KBM-7 (cell line): Measurements from ENCODE around the gene COL17A1.
A peak's percentile ranks its signal among the peaks of the same experiment; 100 is the strongest.

Experiments used
- DNase-seq: peaks from one replicate; pipeline ENCODE4 v3.0.0-alpha.2; 2015
- in situ Hi-C: fragments of 300-500 bp; cut with MboI; formaldehyde crosslinking; loops from 2 replicates; pipeline ENCODE4 v1.14.3; 2020; ENCODE audit warnings: low sequenced_read_pairs, low pct_unique_long_range_greater_than_20kb, mixed read lengths

The COL17A1 gene

DNA sequence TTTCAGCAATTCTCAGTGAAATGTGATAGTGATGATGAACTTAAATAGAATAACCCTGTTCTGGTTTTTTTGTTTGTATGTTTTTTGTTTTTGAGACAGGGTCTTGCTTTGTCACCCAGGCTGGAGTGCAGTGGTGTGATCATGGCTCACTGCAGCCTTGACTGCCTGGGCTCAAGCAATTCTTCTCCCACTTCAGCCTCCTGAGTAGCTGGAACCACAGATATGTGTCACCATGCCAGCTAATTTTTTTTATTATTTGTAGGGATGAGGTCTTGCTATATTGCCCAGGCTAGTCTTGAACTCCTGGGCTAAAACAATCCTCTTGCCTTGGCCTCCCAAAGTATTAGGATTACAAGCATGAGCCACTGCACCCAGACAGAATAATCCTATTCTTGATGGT lies 14.3 kb upstream of the COL17A1 start:
- DNase-seq = no peak
- in situ Hi-C loops = no loop called here

DNA sequence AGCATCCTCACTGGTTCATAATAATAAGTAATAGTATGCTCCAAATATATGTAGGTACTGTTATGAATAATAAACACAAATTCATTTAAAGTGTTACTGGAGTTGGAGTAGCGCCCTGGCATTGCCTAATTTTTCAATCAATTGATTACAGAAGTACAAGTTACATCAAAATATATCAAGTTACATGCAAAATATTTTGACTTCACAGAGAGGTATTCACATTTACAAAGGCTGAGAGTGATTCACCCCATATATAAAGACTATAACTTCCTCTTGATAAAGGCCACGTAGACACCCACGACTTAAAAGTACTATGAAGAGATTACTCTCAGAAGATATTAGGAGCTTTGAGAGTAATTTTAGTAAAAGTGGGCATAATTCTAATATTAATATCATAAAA lies 13.6 kb upstream of the COL17A1 start:
- in situ Hi-C loops = no loop called here
- no peak for DNase-seq

DNA sequence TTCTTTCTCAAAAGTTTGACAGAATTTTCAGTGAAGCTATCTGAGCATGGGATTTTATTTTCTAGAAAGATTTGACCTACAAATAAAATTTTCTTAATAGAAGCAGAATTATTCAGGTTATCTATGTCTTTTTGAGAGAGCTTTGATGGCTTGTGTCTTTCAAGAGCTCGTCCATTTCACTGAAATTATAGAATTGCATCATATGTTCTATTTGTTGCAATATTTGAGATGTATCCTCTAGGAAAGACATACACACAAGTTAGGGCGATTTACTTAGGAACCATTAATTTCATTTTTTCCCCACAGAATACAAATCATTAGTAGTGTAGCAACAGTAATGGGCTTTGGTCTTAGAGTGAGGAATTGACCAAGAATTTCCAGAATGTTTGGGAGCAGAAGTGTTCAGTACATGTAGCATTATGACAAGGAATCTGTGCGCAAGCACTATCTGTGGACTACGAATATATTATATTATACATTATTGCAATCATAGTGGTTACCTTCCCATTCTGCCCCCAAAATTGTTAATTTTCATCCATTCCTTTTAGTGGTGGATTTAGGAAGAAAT lies 12.8 kb upstream of the COL17A1 start:
- no peak for DNase-seq
- in situ Hi-C loops = no loop called here

DNA sequence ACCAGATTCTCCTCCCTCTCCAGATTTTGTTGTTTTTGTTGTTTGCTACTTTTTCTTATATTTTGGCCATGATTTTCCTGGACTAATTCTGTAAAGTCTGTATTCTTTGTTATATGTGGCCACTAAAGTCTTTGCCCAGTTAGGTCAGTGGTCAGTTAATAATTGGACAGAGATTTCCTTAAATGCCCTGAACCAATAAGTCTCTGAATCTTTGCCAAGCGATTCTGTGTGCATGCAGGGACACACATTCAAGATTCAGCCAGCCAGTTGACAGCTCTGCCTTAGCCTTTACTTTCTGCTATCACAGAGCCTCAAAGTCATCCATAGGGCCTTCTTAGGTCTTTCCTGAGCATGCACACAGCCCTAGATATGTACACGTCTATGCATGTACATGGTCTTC lies 11.0 kb upstream of the COL17A1 start:
- DNase-seq = no peak
- in situ Hi-C loops = no loop called here

DNA sequence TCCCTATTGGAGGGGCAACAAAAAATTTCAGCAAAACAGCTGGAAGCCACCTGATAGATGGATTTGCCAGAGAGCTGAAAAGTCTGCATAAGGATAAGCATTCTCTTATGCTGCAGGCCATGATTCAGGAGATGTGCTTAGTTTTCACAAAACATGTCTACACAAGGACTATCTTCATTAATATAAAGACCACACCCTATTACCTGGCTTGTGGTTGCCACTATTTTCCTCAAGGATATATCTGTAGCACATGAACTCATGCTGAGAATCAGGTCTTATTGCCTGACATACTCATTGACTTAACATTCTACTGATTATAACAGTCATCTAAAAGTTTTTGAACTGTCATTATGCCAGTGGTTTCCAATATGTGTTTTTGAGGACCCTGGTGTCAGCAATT lies 7.1 kb upstream of the COL17A1 start:
- in situ Hi-C loops = no loop called here
- no peak for DNase-seq

DNA sequence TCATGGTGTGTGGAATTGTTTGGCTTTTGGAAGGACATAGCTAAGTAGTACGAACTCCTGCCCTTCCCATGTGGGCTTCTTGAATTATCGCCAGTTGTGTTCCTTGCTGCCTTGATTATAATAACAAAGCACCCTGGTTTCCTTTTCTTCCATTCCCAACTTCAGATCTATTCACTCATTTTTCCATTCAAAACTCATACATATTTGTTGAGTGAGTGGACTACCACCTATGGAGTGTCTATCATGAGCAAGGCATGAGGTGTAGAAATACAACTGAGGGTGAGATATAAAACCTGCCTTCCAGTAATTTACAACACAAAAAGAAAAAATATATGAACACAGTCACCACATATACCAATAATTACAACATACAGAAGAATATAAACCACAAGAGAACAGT lies 4.9 kb upstream of the COL17A1 start:
- DNase-seq = no peak
- in situ Hi-C loops = no loop called here

DNA sequence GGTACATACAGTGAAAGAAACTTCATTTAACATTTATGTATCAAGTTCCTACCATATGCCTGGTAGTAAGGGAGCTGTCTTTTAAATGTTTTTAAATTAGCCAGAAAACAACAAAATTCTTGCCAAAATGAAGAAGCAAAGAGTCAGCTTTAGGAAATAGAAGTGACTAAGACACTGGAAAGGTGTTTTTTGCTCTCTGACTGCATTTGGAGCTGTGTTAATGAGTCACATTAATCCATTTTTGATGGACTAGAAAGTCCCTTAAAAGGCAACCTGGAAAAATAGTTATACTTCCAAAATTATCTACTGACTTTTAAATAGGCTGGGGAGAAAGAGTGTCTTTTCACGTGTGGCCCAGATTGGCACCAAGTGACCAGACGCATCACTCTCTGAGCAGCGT lies 3.9 kb upstream of the COL17A1 start:
- no peak for DNase-seq
- in situ Hi-C loops = no loop called here

DNA sequence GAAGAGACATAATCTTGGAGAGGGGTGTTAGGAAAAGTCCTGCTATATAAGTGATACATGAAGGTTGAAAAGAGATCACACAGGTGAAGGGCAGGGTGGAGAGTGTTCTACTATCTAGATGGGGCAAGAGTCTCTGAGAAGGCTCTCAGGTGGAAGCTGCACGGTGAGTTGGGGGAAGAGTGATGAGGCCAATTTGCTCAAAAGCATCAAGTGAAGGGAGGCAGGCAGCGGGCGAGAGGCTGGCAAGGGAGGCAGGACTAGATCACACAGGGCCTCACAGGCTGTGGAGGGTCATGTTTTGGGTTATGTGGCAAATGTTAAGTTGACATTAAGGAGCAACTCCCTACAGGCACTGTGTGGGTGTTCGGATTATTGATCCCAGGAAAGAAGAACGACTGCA lies 2.6 kb upstream of the COL17A1 start:
- in situ Hi-C loops = no loop called here

DNA sequence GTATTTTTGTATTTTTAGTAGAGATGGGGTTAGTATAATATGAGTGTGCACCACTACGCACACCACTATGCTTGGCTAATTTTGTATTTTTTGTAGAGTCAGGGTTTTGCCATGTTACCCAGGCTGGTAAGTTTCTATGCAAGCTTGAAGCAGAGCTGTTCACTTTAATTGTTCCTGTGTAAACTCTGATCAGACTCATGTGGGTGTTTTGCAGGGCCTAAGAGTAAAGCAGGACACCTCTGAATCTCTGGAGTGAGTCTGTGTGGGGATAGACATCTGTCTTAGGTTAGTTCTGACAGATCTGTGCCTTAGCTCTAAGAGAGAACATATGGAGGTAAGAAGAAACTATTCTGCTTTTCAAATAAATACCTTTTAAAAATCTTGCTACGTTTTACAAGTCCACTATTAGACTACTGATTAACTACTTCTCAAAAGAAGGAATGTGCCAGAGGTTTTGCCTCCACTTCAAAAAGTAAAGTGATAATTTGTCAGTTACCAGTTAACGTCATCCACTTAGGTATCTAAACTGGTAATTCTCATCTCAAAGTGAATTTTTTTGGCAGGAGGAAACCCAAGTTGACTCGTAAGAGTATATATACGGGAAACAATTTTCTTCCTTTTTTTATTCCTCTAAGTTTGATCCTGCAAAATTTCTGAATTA lies 1.1 kb downstream of the COL17A1 start:
- DNase-seq = no peak
- in situ Hi-C loops = no loop called here

More for the DNA sequence above, 2.6 kb upstream of the COL17A1 start:
- no peak for DNase-seq

DNA sequence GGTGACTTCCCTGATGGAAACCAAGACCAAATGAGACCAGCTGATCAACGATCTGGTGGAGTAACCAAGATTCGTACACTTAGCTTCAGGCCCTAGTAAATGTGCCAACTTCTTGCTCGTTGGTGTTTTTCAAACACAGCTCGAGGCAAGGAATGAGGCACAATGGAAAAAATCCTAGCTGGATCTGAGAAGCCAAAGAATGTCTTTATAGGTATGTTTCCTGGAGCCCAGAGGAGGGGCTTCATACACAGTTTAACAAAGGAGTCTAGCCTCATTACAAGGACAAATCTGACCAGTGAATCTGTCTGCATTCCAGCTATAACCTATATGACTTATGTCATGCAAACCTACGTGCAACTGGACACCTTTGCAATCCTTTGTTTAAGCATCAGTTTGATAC lies 3.7 kb downstream of the COL17A1 start:
- no peak for DNase-seq
- in situ Hi-C loops = no loop called here

DNA sequence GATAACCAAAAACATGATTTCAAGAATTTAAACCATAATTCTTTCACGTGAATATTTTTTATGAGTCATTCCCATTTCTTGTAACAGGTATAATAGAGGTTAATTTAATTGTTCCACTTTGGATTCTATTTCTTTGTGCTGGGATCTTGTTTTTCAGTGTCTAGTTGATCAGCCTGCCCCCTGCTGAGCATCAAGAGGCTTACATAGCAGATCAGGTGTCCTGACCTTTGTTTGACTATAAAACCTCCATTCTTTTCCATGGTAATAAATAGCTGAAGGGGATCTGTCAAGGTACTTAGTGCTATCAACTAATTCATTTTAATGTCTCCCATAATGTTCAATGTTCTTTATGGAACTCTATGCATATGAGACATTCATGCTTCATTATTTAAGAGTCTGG lies 4.9 kb downstream of the COL17A1 start:
- in situ Hi-C loops = no loop called here
- peak; percentile 27 for DNase-seq

DNA sequence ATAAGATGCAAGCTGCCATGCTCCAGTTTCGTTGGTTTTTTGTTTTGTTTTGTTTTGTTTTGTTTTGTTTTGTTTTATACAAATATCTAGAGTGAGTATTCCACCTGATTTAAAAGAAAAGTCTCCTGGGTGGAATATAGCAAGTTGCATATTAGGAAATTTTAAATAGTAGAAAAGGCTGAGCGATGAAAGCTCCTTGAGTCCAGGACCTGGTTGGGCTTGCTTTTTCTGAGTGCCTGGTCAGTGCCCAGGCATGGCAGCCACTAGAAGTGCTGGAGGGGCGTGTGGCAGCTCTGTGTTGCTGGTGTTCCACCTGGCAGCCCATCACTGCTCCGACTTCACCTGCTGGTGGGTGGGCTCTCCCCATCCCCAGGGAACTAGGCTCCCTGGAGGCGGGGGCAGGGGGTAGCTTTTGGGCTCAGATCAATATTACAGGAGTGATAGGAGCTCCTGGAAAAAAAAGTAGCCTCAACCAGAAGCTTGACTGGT lies 8.0 kb downstream of the COL17A1 start:
- no peak for DNase-seq
- in situ Hi-C loops = no loop called here

DNA sequence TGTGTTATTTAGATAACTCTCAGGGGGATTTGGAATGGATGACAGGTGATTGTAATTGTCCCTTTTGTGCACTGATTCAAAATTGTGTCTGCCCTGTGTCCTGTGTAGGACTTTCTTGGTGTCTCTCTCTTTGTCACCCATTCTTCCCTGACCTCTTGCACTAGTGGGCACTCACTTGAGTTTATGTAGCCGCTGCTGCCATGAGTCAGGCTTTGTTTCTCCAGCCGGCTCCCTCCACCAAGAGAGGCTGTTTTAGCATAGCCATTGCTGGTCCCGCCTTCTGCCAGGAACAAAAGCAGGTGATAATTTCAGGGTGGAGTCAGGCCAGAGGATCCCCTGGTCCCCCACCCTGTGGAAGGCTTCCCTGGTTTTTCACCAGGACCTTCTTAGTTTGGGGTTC lies 8.4 kb downstream of the COL17A1 start:
- no peak for DNase-seq

DNA sequence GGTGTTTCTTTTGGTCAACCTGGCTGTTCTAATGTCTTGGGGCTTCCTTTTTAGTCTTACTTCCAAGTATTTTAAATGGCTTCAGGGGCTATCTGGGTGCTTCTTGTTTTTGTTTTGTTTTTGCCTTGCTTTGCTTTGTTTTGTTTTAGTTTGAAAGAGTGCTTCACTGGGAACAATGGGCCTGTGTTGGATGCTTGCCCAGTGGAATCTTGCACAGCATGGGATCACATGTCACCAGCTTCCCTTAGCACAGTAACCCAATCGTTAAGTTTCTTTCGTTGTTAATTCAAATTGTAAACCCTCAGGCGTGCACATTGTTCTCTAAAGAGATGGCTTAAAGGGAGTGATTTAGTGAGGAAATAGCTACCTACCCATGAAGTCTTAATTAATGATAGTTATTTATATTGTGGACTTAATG lies 8.9 kb downstream of the COL17A1 start:
- in situ Hi-C loops = no loop called here
- DNase-seq = no peak

More for the DNA sequence above, 8.4 kb downstream of the COL17A1 start:
- in situ Hi-C loops = no loop called here

DNA sequence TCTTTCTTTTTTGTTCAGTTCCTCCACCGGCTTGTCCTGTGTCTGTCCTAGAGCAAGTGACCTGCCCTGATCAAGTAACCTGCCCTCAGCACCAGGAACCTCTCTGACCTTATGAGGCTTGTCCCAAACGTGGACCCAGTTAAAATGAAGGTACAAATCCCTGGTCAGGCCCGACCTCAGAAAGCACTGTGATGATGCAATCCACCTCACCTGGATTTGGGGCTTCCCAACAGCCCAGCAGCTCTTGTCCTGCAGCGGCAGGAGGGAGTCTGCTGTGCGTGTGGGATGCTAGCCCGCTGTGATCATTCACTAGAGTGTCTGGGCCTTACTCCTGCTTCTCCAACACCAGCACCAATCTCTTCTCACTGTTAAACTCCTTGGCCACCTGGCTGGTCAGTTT lies 11.2 kb downstream of the COL17A1 start:
- in situ Hi-C loops = no loop called here
- no peak for DNase-seq

DNA sequence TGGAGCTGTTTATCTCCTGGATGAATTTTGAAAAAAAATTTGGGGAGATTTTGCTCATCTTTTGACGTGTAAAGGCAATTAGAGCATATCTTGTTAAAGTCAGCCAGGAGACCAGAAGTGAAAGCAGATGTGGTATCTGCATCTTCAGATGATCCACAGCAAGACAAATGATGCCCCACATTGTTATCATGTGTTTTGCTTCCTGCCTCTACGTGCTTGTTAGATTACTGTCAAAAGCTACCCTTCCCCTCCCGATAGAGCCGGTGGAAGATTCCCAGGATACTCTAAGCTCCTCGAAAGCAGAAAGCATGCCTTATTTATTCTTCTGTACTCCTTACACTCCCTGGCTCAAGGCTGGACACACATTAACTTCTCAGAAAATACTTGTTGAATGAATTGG lies 12.9 kb downstream of the COL17A1 start:
- no peak for DNase-seq
- in situ Hi-C loops = no loop called here

DNA sequence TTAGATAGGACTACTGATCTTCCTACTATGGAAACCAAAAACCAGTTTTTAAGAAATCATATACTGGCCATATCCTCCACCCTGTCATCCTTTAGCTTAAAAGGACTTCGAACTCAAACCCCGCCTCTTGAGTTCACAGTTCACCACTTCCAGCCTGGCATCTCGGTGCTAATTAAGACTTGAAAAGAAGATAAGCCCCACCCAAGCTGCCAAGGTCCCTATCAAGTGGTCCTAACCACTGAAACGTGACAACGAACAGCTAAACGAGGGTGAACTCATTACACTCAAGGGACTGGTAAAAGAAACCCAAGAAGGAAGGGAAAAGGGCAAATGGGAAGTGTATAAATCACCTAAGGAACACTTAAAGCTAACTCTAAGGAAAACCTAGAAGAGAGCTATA lies 16.1 kb downstream of the COL17A1 start:
- in situ Hi-C loops = no loop called here
- DNase-seq = no peak

DNA sequence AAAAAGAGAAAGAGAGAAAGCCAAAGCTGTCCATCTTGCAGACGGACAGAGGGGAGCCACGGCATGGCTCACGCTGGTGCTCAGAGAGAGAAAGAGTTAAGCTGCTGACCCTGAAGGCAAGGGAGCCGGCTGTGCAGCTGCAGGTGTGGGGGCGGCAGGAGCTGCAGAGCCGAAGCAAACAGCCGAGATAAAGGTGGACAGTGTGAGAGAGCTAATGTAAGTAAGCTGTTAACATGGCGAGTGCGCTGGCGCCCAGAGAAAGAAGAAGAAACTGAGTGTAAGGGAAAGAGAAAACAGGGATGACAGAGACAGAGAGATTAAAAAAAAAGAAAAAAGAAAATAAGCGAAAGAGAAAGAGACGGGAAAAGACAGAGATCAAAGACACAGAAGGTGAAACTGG lies 18.2 kb downstream of the COL17A1 start:
- DNase-seq = no peak
- in situ Hi-C loops = no loop called here

DNA sequence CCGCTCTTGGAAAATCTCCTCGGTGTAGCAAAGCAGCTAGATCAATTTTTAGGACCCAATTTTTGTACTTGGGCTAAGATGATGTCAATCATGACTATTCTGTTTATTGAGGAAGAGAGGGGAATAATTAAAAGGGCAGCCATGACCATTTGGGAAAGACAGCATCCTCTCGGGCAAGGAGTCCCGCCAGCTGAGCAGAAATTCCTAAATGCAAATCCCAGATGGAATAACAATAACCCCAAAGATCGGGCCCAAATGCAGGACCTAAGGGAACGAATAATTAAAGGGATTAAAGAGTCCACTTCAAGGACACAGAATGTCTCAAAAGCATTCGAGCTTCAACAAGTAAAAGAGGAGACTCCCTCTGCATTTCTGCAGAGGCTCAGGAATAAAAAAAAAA lies 18.7 kb downstream of the COL17A1 start:
- DNase-seq = no peak
- in situ Hi-C loops = no loop called here

DNA sequence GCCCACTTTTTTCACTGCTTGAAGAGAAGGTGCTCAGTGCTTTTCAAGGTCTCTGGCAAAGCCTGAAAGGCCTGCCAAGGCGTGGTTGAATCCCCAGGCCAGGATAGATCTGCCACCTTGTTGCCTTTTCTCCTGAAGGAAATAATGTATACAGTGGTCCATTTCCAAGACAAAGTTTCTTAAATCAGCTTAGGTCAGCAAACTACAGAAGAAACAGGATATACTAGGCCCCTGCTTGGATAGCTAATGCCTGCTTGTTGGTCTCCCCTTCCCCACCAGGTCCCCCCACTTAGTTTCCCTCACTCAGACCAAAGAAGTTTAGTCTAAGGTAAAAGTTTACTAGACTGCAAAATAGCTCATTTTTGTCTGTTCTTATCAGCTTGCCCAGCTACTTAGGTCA lies 19.9 kb downstream of the COL17A1 start:
- DNase-seq = no peak
- in situ Hi-C loops = no loop called here

DNA sequence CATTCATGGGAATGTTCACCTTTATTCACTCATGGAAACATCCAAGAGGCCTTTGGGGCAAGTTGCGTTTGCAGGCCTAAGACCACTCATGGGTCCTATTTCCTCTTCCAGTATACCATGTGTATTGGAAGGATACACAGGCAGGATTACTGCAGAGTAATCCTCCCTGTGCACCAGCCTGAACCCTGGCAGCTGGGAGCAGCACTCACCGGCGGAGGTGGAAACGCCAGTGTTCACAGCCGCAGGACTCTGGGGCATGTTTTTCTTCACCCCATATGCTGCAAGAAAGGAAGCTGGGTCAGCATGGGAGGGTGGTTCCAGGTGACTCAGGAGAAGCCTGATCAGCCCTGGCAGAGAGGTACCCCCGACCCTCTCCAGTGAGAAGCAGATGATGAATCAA lies 24.5 kb downstream of the COL17A1 start:
- in situ Hi-C loops = no loop called here

More for the DNA sequence above, 24.5 kb downstream of the COL17A1 start:
- DNase-seq = no peak
